ENCODE data around the gene OR2B2.
A peak's percentile ranks its signal among the peaks of the same experiment; 100 is the strongest.
"Not testable (repeated sequence)": the region's sequence is repeated elsewhere in the genome, so short reads cannot be mapped to it uniquely, and the experiment has no call there.

OR2B2 gene

DNA sequence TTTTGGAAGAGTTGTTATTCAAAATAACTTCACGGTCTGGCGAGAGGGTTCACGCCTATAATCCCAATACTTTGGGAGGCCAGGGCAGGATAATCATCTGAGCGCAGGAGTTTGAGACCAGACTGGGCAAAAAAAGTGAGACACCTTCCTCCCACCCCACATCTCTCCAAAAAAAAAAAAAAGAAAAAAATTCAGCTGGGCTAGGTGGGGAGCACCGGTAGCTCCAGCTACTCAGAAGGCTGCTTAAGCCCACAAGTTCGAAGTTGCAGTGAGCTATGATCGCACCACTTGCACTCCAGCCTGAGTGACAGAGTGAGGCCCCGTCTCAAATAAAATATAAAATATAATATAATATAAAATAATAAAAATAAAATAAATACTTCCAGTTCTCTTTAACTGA lies 10.4 kb downstream of the OR2B2 start:
- Histone ChIP-seq H3K9me3 (ENCODE audit: insufficient read depth, low read depth, low read length) (no peaks in the 10 kb centered on the region), H3K79me2 (ENCODE audit: insufficient read depth, low read length) (no peaks in the 10 kb centered on the region), H3K4me3 (ENCODE audit: low read length, poor library complexity, severe bottlenecking) (peak overlapping the region; percentile 89), H3K27me3 (ENCODE audit: insufficient read depth, low read length, poor library complexity, severe bottlenecking) (no peaks in the 10 kb centered on the region), H3K9ac (ENCODE audit: low read depth, low read length, poor library complexity, severe bottlenecking) (peak overlapping the region; percentile 82), H3K4me1 (ENCODE audit: insufficient read depth, low read length, poor library complexity, severe bottlenecking) (peaks cover 13% of the 10 kb centered on the region), H2AFZ (ENCODE audit: low read length) (0 out of 2 replicates have a peak overlapping the region, but pooled peaks have one; percentile 35), H4K20me1 (ENCODE audit: insufficient read depth, low read length, poor library complexity, severe bottlenecking) (no peaks in the 10 kb centered on the region), H3K4me2 (ENCODE audit: low read depth, low read length, poor library complexity, severe bottlenecking) (peak overlapping the region; percentile 80), H3F3A (ENCODE audit: low read depth) (peaks cover 2% of the 10 kb centered on the region; the same call in 1 of the 2 replicates), H3K36me3 (ENCODE audit: insufficient read depth, low read length) (no peaks in the 10 kb centered on the region), H3K9me2 (replicated peaks; ENCODE audit: low read depth, low read length) (no peaks in the 10 kb centered on the region)
- TF ChIP-seq, protein P1, sequence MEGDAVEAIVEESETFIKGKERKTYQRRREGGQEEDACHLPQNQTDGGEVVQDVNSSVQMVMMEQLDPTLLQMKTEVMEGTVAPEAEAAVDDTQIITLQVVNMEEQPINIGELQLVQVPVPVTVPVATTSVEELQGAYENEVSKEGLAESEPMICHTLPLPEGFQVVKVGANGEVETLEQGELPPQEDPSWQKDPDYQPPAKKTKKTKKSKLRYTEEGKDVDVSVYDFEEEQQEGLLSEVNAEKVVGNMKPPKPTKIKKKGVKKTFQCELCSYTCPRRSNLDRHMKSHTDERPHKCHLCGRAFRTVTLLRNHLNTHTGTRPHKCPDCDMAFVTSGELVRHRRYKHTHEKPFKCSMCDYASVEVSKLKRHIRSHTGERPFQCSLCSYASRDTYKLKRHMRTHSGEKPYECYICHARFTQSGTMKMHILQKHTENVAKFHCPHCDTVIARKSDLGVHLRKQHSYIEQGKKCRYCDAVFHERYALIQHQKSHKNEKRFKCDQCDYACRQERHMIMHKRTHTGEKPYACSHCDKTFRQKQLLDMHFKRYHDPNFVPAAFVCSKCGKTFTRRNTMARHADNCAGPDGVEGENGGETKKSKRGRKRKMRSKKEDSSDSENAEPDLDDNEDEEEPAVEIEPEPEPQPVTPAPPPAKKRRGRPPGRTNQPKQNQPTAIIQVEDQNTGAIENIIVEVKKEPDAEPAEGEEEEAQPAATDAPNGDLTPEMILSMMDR (conservative IDR thresholded peaks at IDR 0.05; ENCODE audit: low read length) = no peak
- no peak for TF ChIP-seq EZH2phosphoT487 (IDR thresholded peaks at IDR 0.05; ENCODE audit: borderline replicate concordance)

DNA sequence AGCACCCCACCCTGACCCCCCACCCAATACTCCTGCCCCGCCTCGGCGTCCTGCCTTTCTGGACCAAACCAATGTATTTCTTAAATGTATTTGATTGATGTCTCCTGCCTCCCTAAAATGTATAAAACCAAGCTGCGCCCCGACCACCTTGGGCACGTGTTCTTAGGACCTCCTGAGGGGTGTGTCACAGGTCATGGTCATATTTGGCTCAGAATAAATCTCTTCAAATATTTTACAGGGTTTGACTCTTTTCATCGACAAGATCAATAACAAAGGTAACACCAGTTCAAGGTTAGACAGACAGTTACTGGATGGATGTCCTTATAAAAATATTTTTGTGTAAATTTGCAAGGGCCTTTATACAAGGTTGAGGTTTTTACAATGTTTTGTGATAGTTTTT lies 12.0 kb downstream of the OR2B2 start:
- H3K9me2 ChIP-seq (replicated peaks; ENCODE audit: low read depth, low read length); H3F3A ChIP-seq (ENCODE audit: low read depth); H3K9me3 ChIP-seq (ENCODE audit: insufficient read depth, low read depth, low read length); H2AFZ ChIP-seq (ENCODE audit: low read length); H3K9ac ChIP-seq (ENCODE audit: low read depth, low read length, poor library complexity, severe bottlenecking); H3K79me2 ChIP-seq (ENCODE audit: insufficient read depth, low read length); H3K36me3 ChIP-seq (ENCODE audit: insufficient read depth, low read length); H4K20me1 ChIP-seq (ENCODE audit: insufficient read depth, low read length, poor library complexity, severe bottlenecking); H3K4me3 ChIP-seq (ENCODE audit: low read length, poor library complexity, severe bottlenecking); H3K4me2 ChIP-seq (ENCODE audit: low read depth, low read length, poor library complexity, severe bottlenecking); H3K27me3 ChIP-seq (ENCODE audit: insufficient read depth, low read length, poor library complexity, severe bottlenecking): not testable (repeated sequence)
- peaks cover 27% of the 10 kb centered on the region for H3K4me1 ChIP-seq (ENCODE audit: insufficient read depth, low read length, poor library complexity, severe bottlenecking)

DNA sequence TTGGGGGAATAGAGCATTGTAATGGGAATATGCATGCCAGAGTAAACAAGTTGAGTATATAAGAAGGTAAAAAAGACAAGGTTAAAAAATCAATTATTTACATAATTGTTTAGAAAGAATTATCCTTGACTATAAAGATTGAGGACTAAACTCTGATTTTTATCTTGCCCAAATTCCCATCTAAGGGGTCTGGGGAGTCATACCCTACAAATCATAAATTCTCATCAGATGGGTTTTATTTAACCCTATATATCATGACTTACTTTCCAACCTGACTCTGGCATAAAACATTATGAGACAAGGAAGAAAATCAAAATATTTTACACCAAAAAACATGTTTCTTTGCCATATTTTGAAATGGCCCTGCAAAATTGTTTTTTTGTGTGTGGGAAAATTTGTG lies 12.7 kb downstream of the OR2B2 start:
- Histone ChIP-seq H3K9me3 (ENCODE audit: insufficient read depth, low read depth, low read length) (no peaks in the 10 kb centered on the region), H3K27me3 (ENCODE audit: insufficient read depth, low read length, poor library complexity, severe bottlenecking) (no peaks in the 10 kb centered on the region), H3F3A (ENCODE audit: low read depth) (peaks cover 11% of the 10 kb centered on the region), H3K9me2 (replicated peaks; ENCODE audit: low read depth, low read length) (no peaks in the 10 kb centered on the region), H2AFZ (ENCODE audit: low read length) (no peak overlapping the region), H4K20me1 (ENCODE audit: insufficient read depth, low read length, poor library complexity, severe bottlenecking) (no peaks in the 10 kb centered on the region), H3K9ac (ENCODE audit: low read depth, low read length, poor library complexity, severe bottlenecking) (no peak overlapping the region), H3K4me3 (ENCODE audit: low read length, poor library complexity, severe bottlenecking) (no peak overlapping the region), H3K36me3 (ENCODE audit: insufficient read depth, low read length) (no peaks in the 10 kb centered on the region), H3K4me2 (ENCODE audit: low read depth, low read length, poor library complexity, severe bottlenecking) (no peak overlapping the region), H3K79me2 (ENCODE audit: insufficient read depth, low read length) (no peaks in the 10 kb centered on the region), H3K4me1 (ENCODE audit: insufficient read depth, low read length, poor library complexity, severe bottlenecking) (peaks cover 33% of the 10 kb centered on the region)
- TF ChIP-seq, protein P1 (conservative IDR thresholded peaks at IDR 0.05; ENCODE audit: low read length) = no peak
- TF ChIP-seq EZH2phosphoT487 (IDR thresholded peaks at IDR 0.05; ENCODE audit: borderline replicate concordance) = no peak

DNA sequence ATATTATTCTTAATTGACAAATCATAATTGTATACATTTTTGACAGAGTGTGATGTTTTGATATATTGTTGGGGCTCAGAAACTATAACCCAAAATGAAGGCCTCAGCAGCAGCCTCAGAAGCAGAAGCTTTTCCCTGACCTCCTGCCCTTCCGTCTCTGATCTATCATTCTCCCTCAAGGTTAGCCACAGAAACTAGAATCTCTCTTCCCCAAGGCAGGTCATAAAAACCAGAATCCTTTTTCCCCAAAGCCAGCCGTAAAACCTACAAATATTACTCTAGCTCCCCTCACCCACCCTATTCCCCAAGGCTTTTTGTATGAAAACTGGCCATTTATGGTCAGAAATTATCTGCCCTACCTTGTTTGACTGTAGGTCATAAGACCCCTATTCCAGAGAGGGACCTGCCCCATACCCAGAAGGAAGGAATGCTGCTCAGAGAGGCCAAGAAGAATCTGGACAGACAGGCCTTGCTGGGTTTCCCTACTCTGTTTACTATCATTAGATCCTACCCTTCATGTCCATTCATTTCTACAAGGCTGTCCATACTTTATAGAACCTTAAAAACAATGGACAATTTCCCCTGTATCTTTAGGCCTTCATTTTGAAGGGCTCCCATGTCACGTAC lies 14.5 kb downstream of the OR2B2 start:
- no peaks in the 10 kb centered on the region for H3K36me3 ChIP-seq (ENCODE audit: insufficient read depth, low read length)
- TF ChIP-seq EZH2phosphoT487 (IDR thresholded peaks at IDR 0.05; ENCODE audit: borderline replicate concordance) = no peak
- TF ChIP-seq, protein P1 (conservative IDR thresholded peaks at IDR 0.05; ENCODE audit: low read length) = no peak

More for the DNA sequence above, 14.5 kb downstream of the OR2B2 start:
- Histone ChIP-seq H3K9me3 (ENCODE audit: insufficient read depth, low read depth, low read length) (no peaks in the 10 kb centered on the region), H4K20me1 (ENCODE audit: insufficient read depth, low read length, poor library complexity, severe bottlenecking) (no peaks in the 10 kb centered on the region), H2AFZ (ENCODE audit: low read length) (no peak overlapping the region; the same call in 1 of the 2 replicates), H3K79me2 (ENCODE audit: insufficient read depth, low read length) (no peaks in the 10 kb centered on the region; the same call in 1 of the 2 replicates), H3K9ac (ENCODE audit: low read depth, low read length, poor library complexity, severe bottlenecking) (peak overlapping the region; percentile 12), H3F3A (ENCODE audit: low read depth) (peaks cover 19% of the 10 kb centered on the region), H3K4me3 (ENCODE audit: low read length, poor library complexity, severe bottlenecking) (no peak overlapping the region), H3K4me2 (ENCODE audit: low read depth, low read length, poor library complexity, severe bottlenecking) (no peak overlapping the region), H3K9me2 (replicated peaks; ENCODE audit: low read depth, low read length) (no peaks in the 10 kb centered on the region), H3K27me3 (ENCODE audit: insufficient read depth, low read length, poor library complexity, severe bottlenecking) (no peaks in the 10 kb centered on the region), H3K4me1 (ENCODE audit: insufficient read depth, low read length, poor library complexity, severe bottlenecking) (peaks cover 33% of the 10 kb centered on the region)

Data from Loucy (cell line).